Uterus (tissue), 2 donors: ENCODE results near the gene PCDHAC2.

Experiments used
- CTCF ChIP-seq, 4 experiments: fragments of 200-600 bp in 2 of 4; fragments of 450-650 bp in 2 of 4; sonication (generic) in 2 of 4; IDR thresholded peaks; one replicate each; pipeline ENCODE4 v1.5.1; 2016 to 2019; ENCODE audit warnings: antibody characterized with exemption in 4 of 4, mild to moderate bottlenecking in 2 of 4, moderate library complexity in 1 of 4
- POLR2A ChIP-seq, 2 donors: fragments of 450-650 bp; IDR thresholded peaks; one replicate each; pipeline ENCODE4 v1.6.1; 2016; ENCODE audit warnings: antibody characterized with exemption in 2 of 2, mild to moderate bottlenecking in 1 of 2, moderate library complexity in 1 of 2

- no peak for TF ChIP-seq CTCF (IDR thresholded peaks at IDR 0.05)
- no peak for TF ChIP-seq POLR2A (IDR thresholded peaks at IDR 0.05)
Observed at GRCh38 chr5:140977003-140977402, 10.7 kb downstream of the PCDHAC2 start.
